IPS DF 6.9 (cell line): ENCODE data around the gene GRIA4.

Experiments
- DNase-seq: peaks from one replicate; pipeline ENCODE4 v3.0.0-alpha.2; 2013; ENCODE audit warnings: low read depth, low spot score
- H3K27ac ChIP-seq: one replicate; pipeline ENCODE4 v1.5.1; 2013; ENCODE audit warnings: low read length, control low read depth
- H3K27me3 ChIP-seq: 2 replicates; pipeline ENCODE4 v1.6.1; 2013; ENCODE audit warnings: mild to moderate bottlenecking, low read length; ENCODE audit not compliant: control insufficient read depth, insufficient read depth
- H3K36me3 ChIP-seq: 2 replicates; pipeline ENCODE4 v1.6.1; 2013; ENCODE audit warnings: low read length; ENCODE audit not compliant: control insufficient read depth, insufficient read depth
- H3K4me1 ChIP-seq: 2 replicates; pipeline ENCODE4 v1.6.1; 2013; ENCODE audit warnings: low read length; ENCODE audit not compliant: control insufficient read depth, insufficient read depth
- H3K4me3 ChIP-seq: 2 replicates; pipeline ENCODE4 v1.5.1; 2013; ENCODE audit warnings: mild to moderate bottlenecking, low read length
- H3K9me3 ChIP-seq: 2 replicates; pipeline ENCODE4 v1.6.1; 2013; ENCODE audit warnings: low read length, inconsistent platforms; ENCODE audit not compliant: control insufficient read depth, insufficient read depth
- WGBS: extraction: QIAGEN DNeasy Blood & Tissue Kit; methylation state at CpG from one replicate; pipeline ENCODE4 v1.1.7; 2013; ENCODE audit warnings: mixed read lengths, missing lambda C conversion rate; ENCODE audit not compliant: insufficient read length, insufficient coverage; 5-methylcytosine and 5-hydroxymethylcytosine counted together

The GRIA4 gene

GRCh38 chr11:105935791-105936190, 325.9 kb downstream of the GRIA4 start:
- 0 out of 2 replicates have a peak, but pooled peaks cover 2% of the 10 kb centered on the region for H3K4me1 ChIP-seq
- no peak overlapping the region for H3K27ac ChIP-seq
- no CpG with 5 or more reads among the region's 2 CpGs for WGBS
- no peaks in the 10 kb centered on the region for H3K27me3 ChIP-seq
- DNase-seq = no peak
- H3K4me3 ChIP-seq = no peak overlapping the region
- H3K9me3 ChIP-seq = no peaks in the 10 kb centered on the region
- H3K36me3 ChIP-seq = no peaks in the 10 kb centered on the region

- H3K27ac ChIP-seq = no peak overlapping the region
Observed at GRCh38 chr11:105937331-105937730, 327.5 kb downstream of the GRIA4 start.

GRCh38 chr11:105937738-105938137, 327.9 kb downstream of the GRIA4 start:
- Histone ChIP-seq H3K4me3 (no peak overlapping the region), H3K36me3 (no peaks in the 10 kb centered on the region), H3K4me1 (0 out of 2 replicates have a peak, but pooled peaks cover 2% of the 10 kb centered on the region), H3K9me3 (no peaks in the 10 kb centered on the region), H3K27me3 (no peaks in the 10 kb centered on the region), H3K27ac (no peak overlapping the region)
- DNase-seq = no peak
- no CpG with 5 or more reads among the region's 2 CpGs for WGBS

More at GRCh38 chr11:105937331-105937730, 327.5 kb downstream of the GRIA4 start:
- Histone ChIP-seq H3K4me3 (no peak overlapping the region), H3K36me3 (no peaks in the 10 kb centered on the region), H3K27me3 (no peaks in the 10 kb centered on the region), H3K4me1 (0 out of 2 replicates have a peak, but pooled peaks cover 2% of the 10 kb centered on the region), H3K9me3 (no peaks in the 10 kb centered on the region)
- WGBS = no CpG with 5 or more reads among the region's 4 CpGs
- DNase-seq = no peak

GRCh38 chr11:105942921-105943320, 333.0 kb downstream of the GRIA4 start:
- H3K4me3 ChIP-seq = no peak overlapping the region
- H3K9me3 ChIP-seq = no peaks in the 10 kb centered on the region
- H3K27me3 ChIP-seq = no peaks in the 10 kb centered on the region
- H3K27ac ChIP-seq = no peak overlapping the region
- no peak for DNase-seq
- 0 out of 2 replicates have a peak, but pooled peaks cover 3% of the 10 kb centered on the region for H3K4me1 ChIP-seq
- H3K36me3 ChIP-seq = no peaks in the 10 kb centered on the region
- no CpG with 5 or more reads among the region's 2 CpGs for WGBS

- Histone ChIP-seq H3K4me3 (no peak overlapping the region), H3K27ac (no peak overlapping the region), H3K36me3 (no peaks in the 10 kb centered on the region), H3K9me3 (no peaks in the 10 kb centered on the region), H3K27me3 (no peaks in the 10 kb centered on the region), H3K4me1 (0 out of 2 replicates have a peak, but pooled peaks cover 1% of the 10 kb centered on the region)
- DNase-seq = no peak
- WGBS = no CpG with 5 or more reads among the region's 4 CpGs
Observed at GRCh38 chr11:105948918-105949590, 339.2 kb downstream of the GRIA4 start.

GRCh38 chr11:105953886-105954285, 344.0 kb downstream of the GRIA4 start:
- no peaks in the 10 kb centered on the region for H3K36me3 ChIP-seq
- no peak overlapping the region for H3K4me3 ChIP-seq
- no peaks in the 10 kb centered on the region for H3K9me3 ChIP-seq
- DNase-seq = no peak
- no peaks in the 10 kb centered on the region for H3K27me3 ChIP-seq
- H3K4me1 ChIP-seq = no peaks in the 10 kb centered on the region
- H3K27ac ChIP-seq = no peak overlapping the region

GRCh38 chr11:105960252-105961245, 350.7 kb downstream of the GRIA4 start:
- DNase-seq = peak; percentile 22
- Histone ChIP-seq H3K4me3 (no peak overlapping the region), H3K4me1 (peaks cover 7% of the 10 kb centered on the region), H3K36me3 (no peaks in the 10 kb centered on the region), H3K27ac (no peak overlapping the region), H3K9me3 (no peaks in the 10 kb centered on the region), H3K27me3 (no peaks in the 10 kb centered on the region)
- WGBS = no CpG with 5 or more reads among the region's 22 CpGs

- Histone ChIP-seq H3K27me3 (no peaks in the 10 kb centered on the region), H3K36me3 (no peaks in the 10 kb centered on the region), H3K4me1 (no peaks in the 10 kb centered on the region), H3K4me3 (no peak overlapping the region), H3K9me3 (no peaks in the 10 kb centered on the region), H3K27ac (no peak overlapping the region)
- DNase-seq = no peak
- no CpG with 5 or more reads among the region's 3 CpGs for WGBS
Observed at GRCh38 chr11:105968021-105968697, 358.3 kb downstream of the GRIA4 start.

GRCh38 chr11:105969756-105970155, 359.9 kb downstream of the GRIA4 start:
- no peaks in the 10 kb centered on the region for H3K9me3 ChIP-seq
- no peak overlapping the region for H3K4me3 ChIP-seq
- H3K4me1 ChIP-seq = no peaks in the 10 kb centered on the region
- DNase-seq = no peak
- H3K27ac ChIP-seq = no peak overlapping the region
- H3K27me3 ChIP-seq = no peaks in the 10 kb centered on the region
- H3K36me3 ChIP-seq = no peaks in the 10 kb centered on the region
- no CpG with 5 or more reads among the region's 1 CpG for WGBS

- no peaks in the 10 kb centered on the region for H3K9me3 ChIP-seq
- H3K36me3 ChIP-seq = no peaks in the 10 kb centered on the region
- H3K27ac ChIP-seq = no peak overlapping the region
- no peak overlapping the region for H3K4me3 ChIP-seq
- no peaks in the 10 kb centered on the region for H3K27me3 ChIP-seq
- H3K4me1 ChIP-seq = no peaks in the 10 kb centered on the region
- WGBS = no CpG with 5 or more reads among the region's 1 CpG
- DNase-seq = no peak
Observed at GRCh38 chr11:105975128-105975527, 365.3 kb downstream of the GRIA4 start.
